Testis (tissue), 3 donors: ENCODE measurements around the gene PLOD2. TPM values are rescaled to one million over a fixed set of nuclear protein-coding genes. Genes with fewer than 3 reads are reported as not detected.

Source experiments
- DNase-seq: peaks from one replicate; pipeline ENCODE4 v3.0.0-alpha.2; 2019
- H3K27ac ChIP-seq, 2 donors: fragments of 200-600 bp; sonication (generic); one replicate each; pipeline ENCODE4 v1.5.1; 2019
- H3K27me3 ChIP-seq: fragments of 200-600 bp; sonication (generic); one replicate; pipeline ENCODE4 v1.5.1; 2019
- H3K36me3 ChIP-seq: fragments of 200-600 bp; sonication (generic); one replicate; pipeline ENCODE4 v1.5.1; 2017; ENCODE audit warnings: low read depth; ENCODE audit errors: missing control alignments
- H3K4me1 ChIP-seq: fragments of 200-600 bp; sonication (generic); one replicate; pipeline ENCODE4 v1.5.1; 2019
- H3K4me3 ChIP-seq, 2 donors: fragments of 200-600 bp; sonication (generic); one replicate each; pipeline ENCODE4 v1.5.1; 2017 to 2019
- H3K9me3 ChIP-seq: fragments of 200-600 bp; sonication (generic); one replicate; pipeline ENCODE4 v1.5.1; 2017
- POLR2A ChIP-seq: fragments of 450-650 bp; IDR thresholded peaks from one replicate; pipeline ENCODE4 v1.6.1; 2017; ENCODE audit warnings: antibody characterized with exemption, mild to moderate bottlenecking, moderate library complexity
- WGBS, 2 donors: methylation state at CpG; one replicate each; pipeline ENCODE4 v1.1.5; 2018; 5-methylcytosine and 5-hydroxymethylcytosine counted together
- intact Hi-C: fragments of 100-400 bp; cut with DNase I; formaldehyde crosslinking; loops from one replicate; pipeline ENCODE4 v1.15.1; 2023; ENCODE audit warnings: low total_unique reads
- polyA plus RNA-seq: library from polyadenylated mRNA; stranded (reverse); fragments of 350-450 nt; fragmentation: Illumina TruSeq; extraction: RNeasy Lipid Tissue Mini Kit (QIAGEN cat#74804); gene quantifications from one replicate; pipeline ENCODE4 v1.2.3, GENCODE V29; 2014; ENCODE audit warnings: low read depth, low replicate concordance; ENCODE audit not compliant: insufficient read depth
- total RNA-seq, 2 donors: library from RNA; depleted of rRNA; stranded (reverse); fragments of >200 nt; gene quantifications; one replicate each; pipeline ENCODE4 v1.2.3, GENCODE V29; 2016
- TF ChIP-seq, protein P1 (sequence below), 3 experiments: fragments of 450-650 bp in 2 of 3; fragments of 200-600 bp in 1 of 3; sonication (generic) in 1 of 3; IDR thresholded peaks; one replicate each; pipeline ENCODE4 v1.5.1; 2016 to 2019; ENCODE audit warnings: antibody characterized with exemption in 3 of 3, mild to moderate bottlenecking in 2 of 3, moderate library complexity in 1 of 3

The PLOD2 gene
- total and polyA plus RNA-seq, 3 donors from 2014 or later: 9.9 to 20.9 (median 13.4) TPM

DNA sequence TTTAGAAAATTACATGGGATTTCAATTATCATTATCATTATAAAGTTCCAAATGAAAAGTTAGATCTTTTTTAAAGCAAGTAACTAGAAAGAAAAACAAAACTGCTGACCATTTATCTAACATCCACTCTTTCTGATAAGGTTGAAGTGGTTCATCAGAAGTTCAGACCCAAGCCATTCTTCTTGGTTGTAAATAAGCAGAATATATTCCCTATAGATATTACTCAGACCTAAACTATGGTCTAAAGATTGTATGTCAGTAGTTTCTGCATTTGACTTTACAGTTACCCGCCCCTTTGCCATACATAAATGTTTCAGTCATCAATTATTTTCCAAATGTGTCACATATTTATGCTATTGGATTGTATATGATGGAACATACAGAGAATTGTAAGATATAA, 136.7 kb downstream of the PLOD2 start:
- DNase-seq: no peak

DNA sequence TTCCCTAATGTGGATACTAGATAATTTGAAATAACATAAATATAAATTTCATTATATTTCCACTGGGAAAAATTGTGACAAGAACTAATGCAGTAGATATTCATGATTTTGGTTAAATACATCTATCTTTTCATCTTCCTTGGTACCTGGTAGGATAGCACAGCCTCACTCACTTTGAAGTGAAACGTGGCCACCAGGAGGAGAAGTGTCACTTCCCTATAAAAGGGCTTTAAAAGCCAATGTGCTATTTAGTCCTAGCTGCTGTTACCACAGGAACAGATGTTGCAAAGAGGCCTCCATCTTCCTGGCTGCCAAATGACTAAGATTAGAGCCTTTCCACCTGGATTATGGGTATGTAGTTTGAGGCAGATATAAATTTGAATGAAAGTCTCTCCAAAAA, 140.0 kb downstream of the PLOD2 start:
- Histone ChIP-seq H3K27ac (no peak overlapping the region), H3K36me3 (no peaks in the 10 kb centered on the region), H3K4me1 (no peaks in the 10 kb centered on the region), H3K27me3 (no peaks in the 10 kb centered on the region), H3K9me3 (no peaks in the 10 kb centered on the region), H3K4me3 (no peak overlapping the region)
- 56 to 68% methylated on average over 1 of the region's 1 CpG for WGBS, 2 donors
- TF ChIP-seq, protein P1, sequence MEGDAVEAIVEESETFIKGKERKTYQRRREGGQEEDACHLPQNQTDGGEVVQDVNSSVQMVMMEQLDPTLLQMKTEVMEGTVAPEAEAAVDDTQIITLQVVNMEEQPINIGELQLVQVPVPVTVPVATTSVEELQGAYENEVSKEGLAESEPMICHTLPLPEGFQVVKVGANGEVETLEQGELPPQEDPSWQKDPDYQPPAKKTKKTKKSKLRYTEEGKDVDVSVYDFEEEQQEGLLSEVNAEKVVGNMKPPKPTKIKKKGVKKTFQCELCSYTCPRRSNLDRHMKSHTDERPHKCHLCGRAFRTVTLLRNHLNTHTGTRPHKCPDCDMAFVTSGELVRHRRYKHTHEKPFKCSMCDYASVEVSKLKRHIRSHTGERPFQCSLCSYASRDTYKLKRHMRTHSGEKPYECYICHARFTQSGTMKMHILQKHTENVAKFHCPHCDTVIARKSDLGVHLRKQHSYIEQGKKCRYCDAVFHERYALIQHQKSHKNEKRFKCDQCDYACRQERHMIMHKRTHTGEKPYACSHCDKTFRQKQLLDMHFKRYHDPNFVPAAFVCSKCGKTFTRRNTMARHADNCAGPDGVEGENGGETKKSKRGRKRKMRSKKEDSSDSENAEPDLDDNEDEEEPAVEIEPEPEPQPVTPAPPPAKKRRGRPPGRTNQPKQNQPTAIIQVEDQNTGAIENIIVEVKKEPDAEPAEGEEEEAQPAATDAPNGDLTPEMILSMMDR (IDR thresholded peaks at IDR 0.05): no peak
- no peak for TF ChIP-seq POLR2A
- DNase-seq: no peak
- intact Hi-C loops: no loop called here

More for the DNA sequence above, 136.7 kb downstream of the PLOD2 start:
- intact Hi-C loops: no loop called here
- Histone ChIP-seq H3K4me1 (no peaks in the 10 kb centered on the region), H3K27me3 (no peaks in the 10 kb centered on the region), H3K9me3 (no peaks in the 10 kb centered on the region), H3K27ac (no peak overlapping the region), H3K4me3 (no peak overlapping the region), H3K36me3 (no peaks in the 10 kb centered on the region)
- WGBS, 2 donors: 90 to 96% methylated on average over 1 of the region's 1 CpG
- TF ChIP-seq POLR2A: no peak
- TF ChIP-seq, protein P1 (IDR thresholded peaks at IDR 0.05): no peak

DNA sequence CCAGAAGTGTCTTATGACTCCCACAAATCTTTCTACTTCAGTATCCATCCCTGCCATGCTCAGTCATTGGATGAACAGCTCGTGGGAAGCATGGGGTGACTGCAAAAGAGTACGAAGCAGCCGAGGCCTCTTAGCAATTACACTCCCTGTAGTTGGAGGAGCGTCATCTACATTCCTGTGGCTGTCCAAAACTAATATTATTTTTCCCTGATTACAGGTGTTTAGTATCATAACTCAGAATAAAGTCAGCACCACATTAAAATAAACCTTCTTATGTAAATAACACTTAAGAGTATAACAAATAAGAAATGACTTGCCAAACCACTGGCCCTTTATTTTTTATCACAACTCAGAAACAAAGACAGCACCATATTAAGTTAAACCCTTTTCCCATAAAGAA, 141.5 kb downstream of the PLOD2 start:
- no peaks in the 10 kb centered on the region for H3K9me3 ChIP-seq
- 71 to 87% methylated on average over 4 of the region's 4 CpGs for WGBS, 2 donors

More for the DNA sequence above, 141.5 kb downstream of the PLOD2 start:
- Histone ChIP-seq H3K4me3 (no peak overlapping the region), H3K36me3 (no peaks in the 10 kb centered on the region), H3K27me3 (no peaks in the 10 kb centered on the region), H3K27ac (no peak overlapping the region), H3K4me1 (no peaks in the 10 kb centered on the region)
- no peak for DNase-seq
- intact Hi-C loops: no loop called here
- TF ChIP-seq, protein P1 (IDR thresholded peaks at IDR 0.05): no peak
- no peak for TF ChIP-seq POLR2A

Other genes with a start within 250 kb of the PLOD2 start
- gene PLSCR4, start 89.9 kb upstream of the PLOD2 start, total RNA-seq: 10 to 100 TPM; 89.1 to 96.3 TPM
- gene PLSCR4, start 89.9 kb upstream of the PLOD2 start, polyA plus RNA-seq: 42.5 TPM